K562 (cell line): Measurements from ENCODE around the gene SEC11A. TPM values are rescaled to one million over a fixed set of nuclear protein-coding genes. Genes with fewer than 3 reads are reported as not detected.
"Not testable (repeated sequence)": the region's sequence is repeated elsewhere in the genome, so short reads cannot be mapped to it uniquely, and the experiment has no call there.

Experiments used
- ATAC-seq: fragments of 200-7000 bp; cut with Tn5 transposase; 3 replicates; pipeline ENCODE4 v1.9.1; 2020; ENCODE audit warnings: moderate library complexity
- BruUV-seq: library from RNA; stranded (reverse); fragments of 400-500 nt; replicated peaks from 2 replicates; lab custom pipeline; 2021; lab: Mats Ljungman, UMichigan
- CTCF ChIA-PET: fragments of 300-600 bp; formaldehyde crosslinking; extraction: SDS; loops from one replicate; lab custom pipeline; 2021; ENCODE audit warnings: low intra/inter-chr PET ratio; lab: Yijun Ruan, JAX
- POLR2A ChIA-PET: fragments of 300-600, 350-650 bp; sonication (Branson Sonifier 250); formaldehyde crosslinking; extraction: SDS; loops from one replicate; lab custom pipeline; 2021; ENCODE audit warnings: antibody characterized with exemption, inconsistent platforms; lab: Yijun Ruan, JAX
- DNase-seq, 4 experiments: peaks; one replicate each; pipeline versions ENCODE4 v3.0.0 to v3.0.0-alpha.2; 2011 to 2018; ENCODE audit warnings: low spot score in 3 of 4, mixed read lengths in 3 of 4; ENCODE audit errors: extremely low read depth in 1 of 4
- FAIRE-seq: peaks from 2 replicates; lab custom pipeline; 2011; peaks lifted over from hg19 to GRCh38; lab: Jason Lieb, UNC
- H2AFZ ChIP-seq: 2 replicates; pipeline ENCODE4 v1.6.0; 2011; ENCODE audit warnings: low read depth, low read length, control low read depth, inconsistent platforms
- H3K27ac ChIP-seq: fragments of 200-600 bp; 3 replicates; pipeline ENCODE4 v1.8.0; 2011; ENCODE audit warnings: low read depth, mild to moderate bottlenecking, control low read depth, inconsistent platforms, low read length, moderate library complexity, mixed read lengths; ENCODE audit errors: extremely low read depth
- H3K27me3 ChIP-seq, 2 experiments: fragments of 300-600 bp in 1 of 2; 2 replicates in 1 of 2; 3 replicates in 1 of 2; pipeline versions ENCODE4 v1.6.0 to v1.8.0; 2011; ENCODE audit warnings: inconsistent platforms in 2 of 2, low read length in 2 of 2, mild to moderate bottlenecking in 1 of 2, mixed read lengths in 1 of 2, moderate library complexity in 1 of 2; ENCODE audit not compliant: control insufficient read depth in 2 of 2, insufficient read depth in 2 of 2
- H3K36me3 ChIP-seq: fragments of 300-600 bp; 3 replicates; pipeline ENCODE4 v1.8.0; 2011; ENCODE audit warnings: mild to moderate bottlenecking, low read length, inconsistent platforms; ENCODE audit not compliant: control insufficient read depth, insufficient read depth
- H3K4me1 ChIP-seq, 2 experiments: fragments of 200-600 bp in 1 of 2; replicated peaks in 1 of 2; 2 replicates in 1 of 2; 3 replicates in 1 of 2; pipeline versions ENCODE4 v1.5.1 to v1.8.0; 2011; ENCODE audit warnings: inconsistent platforms in 2 of 2, low read length in 2 of 2, mild to moderate bottlenecking in 1 of 2, mixed read lengths in 1 of 2, moderate library complexity in 1 of 2; ENCODE audit not compliant: control insufficient read depth in 2 of 2, insufficient read depth in 2 of 2
- H3K4me2 ChIP-seq: 2 replicates; pipeline ENCODE4 v1.6.1; 2011; ENCODE audit warnings: low read length, control low read depth, inconsistent platforms, mixed read lengths; ENCODE audit not compliant: insufficient read depth
- H3K4me3 ChIP-seq: fragments of 200-600 bp; sonication (generic), shearing (Covaris generic); 2 replicates; pipeline ENCODE4 v1.5.1; 2016; ENCODE audit warnings: control low read depth, inconsistent platforms
- H3K79me2 ChIP-seq: fragments of 200-600 bp; 3 replicates; pipeline ENCODE4 v1.8.0; 2011; ENCODE audit warnings: low read length, inconsistent platforms; ENCODE audit not compliant: control insufficient read depth, insufficient read depth
- H3K9ac ChIP-seq, 2 experiments: 2 replicates each; pipeline versions ENCODE4 v1.6.0 to v1.6.1; 2011; ENCODE audit warnings: low read depth in 2 of 2, low read length in 2 of 2, control low read depth in 1 of 2, inconsistent platforms in 1 of 2, mild to moderate bottlenecking in 1 of 2, mixed read lengths in 1 of 2; ENCODE audit not compliant: insufficient read depth in 1 of 2
- H3K9me1 ChIP-seq: one replicate; pipeline ENCODE4 v1.6.0; 2011; ENCODE audit warnings: inconsistent platforms, mild to moderate bottlenecking, low read length, moderate library complexity; ENCODE audit not compliant: control insufficient read depth, insufficient read depth
- H3K9me3 ChIP-seq: replicated peaks from 2 replicates; pipeline ENCODE4 v1.5.1; 2011; ENCODE audit warnings: low read depth, low read length, inconsistent platforms; ENCODE audit not compliant: control insufficient read depth, insufficient read depth
- H4K20me1 ChIP-seq: replicated peaks from 2 replicates; pipeline ENCODE4 v1.6.1; 2011; ENCODE audit warnings: low read length, inconsistent platforms, mixed read lengths; ENCODE audit not compliant: control insufficient read depth, insufficient read depth
- POLR2A ChIP-seq: fragments of 450-650 bp; conservative IDR thresholded peaks from 2 replicates; pipeline ENCODE4 v1.6.1; 2016
- POLR2AphosphoS2 ChIP-seq: IDR thresholded peaks from 2 replicates; pipeline ENCODE4 v1.6.1; 2012; ENCODE audit warnings: low read length, improper control_type of control experiment
- SUPT5H ChIP-seq: fragments of 450-650 bp; IDR thresholded peaks from 2 replicates; pipeline ENCODE4 v1.6.1; 2016
- ZNF121 ChIP-seq: sonication (generic); formaldehyde crosslinking; conservative IDR thresholded peaks from 2 replicates; pipeline ENCODE4 v1.8.0; 2022; ENCODE audit warnings: missing genetic modification reagents
- WGBS: fragments of 100-300 bp; shearing (Covaris generic); methylation state at CpG from one replicate; pipeline ENCODE4 v1.1.6; 2016; ENCODE audit warnings: low coverage, mixed read lengths; ENCODE audit not compliant: insufficient coverage; ENCODE audit errors: missing lambda C conversion rate; 5-methylcytosine and 5-hydroxymethylcytosine counted together
- in situ Hi-C: fragments of 300-500 bp; cut with MboI; formaldehyde crosslinking; loops from 4 replicates; pipeline ENCODE4 v1.15.0; 2018; ENCODE audit warnings: inconsistent platforms, mixed read lengths
- intact Hi-C: fragments of 100-400 bp; cut with micrococcal nuclease; formaldehyde crosslinking; loops from 2 replicates; pipeline ENCODE4 v1.14.2; 2022
- polyA plus RNA-seq, 8 experiments: library from polyadenylated mRNA; depleted of rRNA in 4 of 8; stranded (reverse) in 5 of 8; unstranded in 3 of 8; fragments of >200 nt; fragmentation: Nextera tagmentation in 2 of 8; fragmentation: Illumina TruSeq in 1 of 8; extraction: Ambion mirVana in 2 of 8; extraction: Trizol in 1 of 8; gene quantifications; 2 replicates each; pipeline versions ENCODE4 v1.2.1 to v1.2.3, GENCODE V29; 2011 to 2014; ENCODE audit warnings: inconsistent platforms in 1 of 8, missing spikeins in 1 of 8
- total RNA-seq, 7 experiments: library from RNA; depleted of rRNA in 6 of 7; stranded (reverse); fragments of >200 nt in 6 of 7; fragmentation: Illumina TruSeq in 2 of 7; extraction: Trizol in 2 of 7; gene quantifications; 2 replicates each; pipeline versions ENCODE4 v1.2.1 to v1.2.3, GENCODE V29; 2011 to 2021; ENCODE audit warnings: low replicate concordance in 1 of 7

Gene SEC11A
- total and polyA plus RNA-seq, 9 of the 15 experiments (the other 6 are each of a cell fraction or from before 2014, with no cell fraction given), result 175 to 310 (median 229) TPM

GRCh38 chr15:84642640-84643039 lies 73.3 kb downstream of the SEC11A start:
- CTCF ChIA-PET, result interaction anchor here (0.7 kb wide), 1 partner anchor 1156 kb away, joined by 6 read pairs; no protein-coding TSS in a partner anchor
- H3K9me1 ChIP-seq, H3K4me2 ChIP-seq, in situ Hi-C loops, H3K4me3 ChIP-seq, intact Hi-C loops, H3K4me1 ChIP-seq, DNase-seq, H2AFZ ChIP-seq, ATAC-seq, FAIRE-seq, H3K27me3 ChIP-seq, H3K9me3 ChIP-seq, H3K79me2 ChIP-seq, H3K27ac ChIP-seq: not testable (repeated sequence)
- BruUV-seq, result TSS peak; percentile 15
- TF ChIP-seq ZNF121 (CRISPR knock-in tag) (peak; percentile 84), SUPT5H (peak; percentile 8; the same call in 1 of the 2 replicates), POLR2AphosphoS2 (peak; percentile 39; the same call in 1 of the 2 replicates), POLR2A (0 out of 2 replicates have a peak, but pooled peaks have one; percentile 15)
- TF ChIP-seq, all 486 proteins: peak for 4; not testable (repeated sequence) for 482
- POLR2A ChIA-PET, result interaction anchor here (0.7 to 1.6 kb wide), 5 partner anchors 9 to 13 kb away, joined by 3 to 4 read pairs (median 3); no protein-coding TSS in a partner anchor
- peaks cover 86% of the 10 kb centered on the region for H3K36me3 ChIP-seq
- not testable (repeated sequence) for H4K20me1 ChIP-seq, H3K9ac ChIP-seq
- 90% methylated on average over 2 of the region's 2 CpGs for WGBS

- H3K79me2 ChIP-seq, intact Hi-C loops, DNase-seq, H3K4me3 ChIP-seq, H3K27ac ChIP-seq, H3K4me1 ChIP-seq, H3K4me2 ChIP-seq, H4K20me1 ChIP-seq, CTCF ChIA-PET, BruUV-seq, H3K27me3 ChIP-seq, H2AFZ ChIP-seq, ATAC-seq, in situ Hi-C loops, H3K9ac ChIP-seq, FAIRE-seq, H3K9me3 ChIP-seq, H3K9me1 ChIP-seq: not testable (repeated sequence)
- WGBS, result 86% methylated on average over 9 of the region's 9 CpGs
- POLR2A ChIA-PET, result interaction anchor here (0.6 to 1.6 kb wide), 5 partner anchors 10 to 169 kb away, joined by 3 to 4 read pairs (median 3); no protein-coding TSS in a partner anchor
- H3K36me3 ChIP-seq, result peaks cover 82% of the 10 kb centered on the region
These were observed 74.1 kb downstream of the SEC11A start for GRCh38 chr15:84641871-84642270.
